Kidney epithelial cell (primary cell): ENCODE measurements around the gene CEP89. TPM values are rescaled to one million over a fixed set of nuclear protein-coding genes. Genes with fewer than 3 reads are reported as not detected.
"Not testable (repeated sequence)": the region's sequence is repeated elsewhere in the genome, so short reads cannot be mapped to it uniquely, and the experiment has no call there.

Experiments used
- DNase-seq: peaks from one replicate; pipeline ENCODE4 v3.0.0-alpha.2; 2010; ENCODE audit warnings: low read depth
- H3K27me3 ChIP-seq: 2 replicates; pipeline ENCODE4 v1.6.0; 2011; ENCODE audit warnings: low read length; ENCODE audit not compliant: control insufficient read depth, insufficient read depth
- H3K36me3 ChIP-seq: 2 replicates; pipeline ENCODE4 v1.5.1; 2011; ENCODE audit warnings: low read length; ENCODE audit not compliant: control insufficient read depth, insufficient read depth
- H3K4me3 ChIP-seq: 2 replicates; pipeline ENCODE4 v1.5.1; 2011; ENCODE audit warnings: low read depth, mild to moderate bottlenecking, control low read depth, low read length
- CTCF ChIP-seq: IDR thresholded peaks from 2 replicates; pipeline ENCODE4 v1.5.1; 2011; ENCODE audit warnings: mild to moderate bottlenecking, moderate library complexity, low read length, control low read depth, inconsistent platforms; ENCODE audit not compliant: insufficient read depth, poor library complexity, severe bottlenecking
- total RNA-seq: library from RNA; depleted of rRNA; stranded (reverse); fragments of >200 nt; gene quantifications from 2 replicates; pipeline ENCODE4 v1.2.3, GENCODE V29; 2015

Gene CEP89
- total RNA-seq, 1 donor from 2014 or later, result 29.9 TPM

DNA sequence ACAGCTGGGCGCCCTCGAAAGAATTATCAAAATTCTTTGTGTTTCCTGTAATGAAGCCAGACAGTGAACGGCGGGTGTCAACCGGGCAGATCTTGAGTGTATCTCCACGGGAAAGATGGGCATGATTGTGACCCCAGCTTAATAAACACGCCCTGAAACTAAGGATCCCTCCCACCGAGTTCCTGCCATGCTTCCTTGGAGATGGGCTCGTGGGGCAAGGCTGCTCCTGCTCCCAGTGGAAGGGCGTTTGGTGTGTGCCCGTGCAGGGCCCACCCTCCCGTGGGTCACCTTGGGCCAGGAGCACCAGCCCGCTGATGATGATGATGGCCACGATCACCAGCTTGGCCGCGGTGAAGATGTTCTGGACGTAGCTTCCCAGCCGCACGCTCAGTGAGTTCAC is 109.6 kb downstream of the CEP89 start:
- TF ChIP-seq CTCF, result no peak
- Histone ChIP-seq H3K27me3 (no peaks in the 10 kb centered on the region), H3K36me3 (no peaks in the 10 kb centered on the region), H3K4me3 (no peak overlapping the region)
- no peak for DNase-seq

- no peak for DNase-seq
- H3K4me3 ChIP-seq, result no peak overlapping the region
- H3K36me3 ChIP-seq, result no peaks in the 10 kb centered on the region
- H3K27me3 ChIP-seq, result no peaks in the 10 kb centered on the region
- TF ChIP-seq CTCF, result no peak
These were observed 110.2 kb downstream of the CEP89 start for GRCh38 chr19:32861596-32861995.

- no peaks in the 10 kb centered on the region for H3K36me3 ChIP-seq
- H3K27me3 ChIP-seq, result no peaks in the 10 kb centered on the region
- H3K4me3 ChIP-seq, result no peak overlapping the region
- DNase-seq, result no peak
- no peak for TF ChIP-seq CTCF
These were observed 112.2 kb downstream of the CEP89 start for GRCh38 chr19:32859591-32859990.

DNA sequence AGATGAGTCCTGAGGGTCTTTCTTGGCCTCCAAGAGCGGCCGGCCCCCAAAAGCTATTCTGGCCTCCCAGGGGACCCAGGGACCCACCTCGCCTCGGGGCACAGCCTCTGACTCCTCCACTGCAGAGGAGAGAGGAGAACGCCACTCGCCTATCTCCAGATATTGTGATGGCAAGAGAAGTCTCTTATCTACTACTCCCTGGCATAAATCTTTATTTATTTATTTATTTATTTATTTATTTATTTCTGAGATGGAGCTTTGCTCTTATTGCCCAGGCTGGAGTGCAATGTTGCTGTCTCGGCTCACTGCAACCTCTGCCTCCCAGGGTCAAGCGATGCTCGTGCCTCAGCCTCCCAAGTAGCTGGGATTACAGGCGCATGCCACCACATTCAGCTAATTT is 113.2 kb downstream of the CEP89 start:
- Histone ChIP-seq H3K27me3 (no peaks in the 10 kb centered on the region), H3K36me3 (no peaks in the 10 kb centered on the region), H3K4me3 (no peak overlapping the region)
- no peak for TF ChIP-seq CTCF
- DNase-seq, result no peak

- TF ChIP-seq CTCF, result no peak
- Histone ChIP-seq H3K4me3 (no peak overlapping the region), H3K27me3 (no peaks in the 10 kb centered on the region), H3K36me3 (no peaks in the 10 kb centered on the region)
- DNase-seq, result no peak
These were observed 113.6 kb downstream of the CEP89 start for GRCh38 chr19:32858155-32858554.

DNA sequence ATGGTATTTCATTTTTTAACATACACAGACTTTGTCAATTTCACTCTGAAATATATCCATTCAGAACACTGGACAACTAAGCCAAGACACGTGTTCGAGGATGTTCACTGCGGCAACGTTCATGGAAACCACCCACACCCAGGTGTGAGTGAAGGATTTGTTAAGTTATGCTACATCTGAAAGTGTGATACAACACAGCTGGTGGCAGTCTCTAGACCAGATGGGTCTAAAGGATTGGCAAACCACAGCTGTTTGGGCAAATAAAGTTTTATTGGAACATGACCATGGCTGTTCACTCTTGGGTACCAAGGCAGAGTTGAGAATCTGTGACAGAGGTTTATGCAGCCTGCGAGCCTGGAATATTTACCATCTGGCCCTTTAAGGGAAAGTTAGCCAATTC is 114.2 kb downstream of the CEP89 start:
- Histone ChIP-seq H3K27me3 (no peaks in the 10 kb centered on the region), H3K4me3 (no peak overlapping the region), H3K36me3 (no peaks in the 10 kb centered on the region)
- no peak for DNase-seq
- TF ChIP-seq CTCF, result no peak

- not testable (repeated sequence) for DNase-seq, H3K27me3 ChIP-seq, H3K36me3 ChIP-seq, H3K4me3 ChIP-seq
These were observed 114.9 kb downstream of the CEP89 start for GRCh38 chr19:32856818-32857217.
